Peyer's patch (tissue), 4 donors: ENCODE results near the gene PCDHGA12.

Source experiments
- CTCF ChIP-seq, 6 experiments: fragments of 450-650 bp in 4 of 6; fragments of 200-600 bp in 2 of 6; sonication (generic) in 1 of 6; IDR thresholded peaks; one replicate each; pipeline ENCODE4 v1.5.1; 2017 to 2019; ENCODE audit warnings: antibody characterized with exemption in 6 of 6, mild to moderate bottlenecking in 3 of 6, moderate library complexity in 1 of 6
- POLR2A ChIP-seq, 2 donors: fragments of 450-650 bp; IDR thresholded peaks; one replicate each; pipeline ENCODE4 v1.5.1; 2017; ENCODE audit warnings: antibody characterized with exemption in 2 of 2, mild to moderate bottlenecking in 2 of 2, moderate library complexity in 2 of 2

DNA sequence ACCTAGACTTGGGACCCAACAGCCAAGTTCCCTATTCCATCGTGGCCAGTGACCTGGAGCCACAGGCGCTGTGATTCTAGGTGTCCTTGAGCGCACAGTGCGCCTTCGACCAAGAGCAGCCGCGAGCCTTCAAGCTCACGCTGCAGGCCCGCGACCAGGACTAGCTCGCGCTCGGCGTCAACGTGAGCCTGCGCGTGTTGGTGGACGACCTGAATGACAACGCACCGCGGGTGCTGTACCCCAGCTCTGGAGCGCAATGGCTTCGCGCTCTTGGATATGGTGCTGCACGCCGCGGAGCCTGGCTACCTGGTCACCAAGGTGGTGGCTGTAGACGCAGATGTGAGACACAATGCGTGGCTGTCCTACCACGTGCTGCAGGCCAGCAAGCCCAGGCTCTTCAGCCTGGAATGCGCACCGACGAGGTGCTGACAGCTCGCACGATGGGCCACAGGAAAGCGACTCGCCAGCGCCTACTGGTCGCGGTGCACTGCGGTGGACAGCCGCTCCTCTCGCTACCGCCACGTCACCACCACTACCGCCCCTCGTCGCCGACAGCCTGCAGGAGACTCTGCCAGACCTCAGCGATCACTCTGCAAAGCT, 11.4 kb downstream of the PCDHGA12 start:
- TF ChIP-seq CTCF (IDR thresholded peaks at IDR 0.05), result no peak
- TF ChIP-seq POLR2A (IDR thresholded peaks at IDR 0.05), result no peak
